ENCODE measurements around the gene KLC3.
"Not testable (repeated sequence)": the region's sequence is repeated elsewhere in the genome, so short reads cannot be mapped to it uniquely, and the experiment has no call there.

Gene KLC3

DNA sequence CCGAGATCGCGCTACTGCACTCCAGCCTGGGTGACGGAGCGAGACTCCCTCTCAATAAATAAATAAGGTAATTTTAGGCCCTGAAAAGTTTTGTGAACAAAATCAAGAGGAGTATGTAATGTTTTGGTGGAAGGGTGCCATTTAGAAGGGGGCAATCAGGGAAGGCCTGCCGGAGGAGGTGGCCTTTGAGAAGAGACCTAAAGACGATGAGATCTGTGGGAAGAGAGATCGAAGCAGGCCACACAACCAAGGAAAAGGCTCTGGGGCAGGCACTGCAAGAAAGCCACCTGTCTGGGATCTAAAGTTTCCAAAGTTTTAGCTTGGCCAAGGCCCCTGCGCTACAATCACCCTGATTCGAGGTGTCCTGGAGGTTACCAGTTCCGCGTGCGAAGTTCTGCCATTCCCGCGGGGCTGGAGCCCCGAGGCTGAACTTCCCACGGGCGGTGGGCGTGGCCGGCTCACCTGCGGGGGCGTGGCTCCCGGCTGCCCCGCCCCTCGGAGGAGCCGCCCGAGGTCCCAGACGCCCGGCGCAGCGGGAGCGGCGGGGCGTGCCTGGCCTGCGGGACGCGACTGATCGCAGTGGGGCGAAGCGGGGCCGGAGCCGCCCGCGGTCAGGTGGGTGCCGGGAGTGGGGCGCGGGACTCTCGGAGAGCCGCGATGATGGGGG is at the start of gene KLC3:
Gene KLC3 (plus strand): TSS at position 519 of the 667 bp plus-strand sequence. CDS start 4,792 bp downstream, outside the sequence.
- peak; percentile 68 for DNase-seq (ENCODE audit: low spot score)

DNA sequence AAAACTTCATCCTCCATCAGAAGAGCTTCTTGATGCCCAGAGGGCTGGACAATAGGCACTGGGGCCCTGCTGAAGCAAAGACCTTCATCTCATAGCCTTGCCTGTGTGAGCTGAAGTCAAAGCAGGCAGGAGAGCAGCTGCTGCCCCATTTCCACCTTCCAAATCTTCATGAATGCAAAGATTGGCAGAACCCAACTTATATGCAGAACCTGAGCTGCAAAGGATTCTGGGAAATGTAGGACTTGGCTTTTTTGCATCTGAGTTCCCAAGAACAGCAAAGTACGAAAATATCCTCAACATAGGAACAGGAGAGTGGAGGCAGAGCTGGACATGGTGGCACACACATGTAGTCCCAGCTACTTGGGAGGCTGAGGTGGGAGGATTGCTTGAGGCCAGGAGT is 48.7 kb upstream of the KLC3 start:
- no peak for DNase-seq (ENCODE audit: low spot score)

DNA sequence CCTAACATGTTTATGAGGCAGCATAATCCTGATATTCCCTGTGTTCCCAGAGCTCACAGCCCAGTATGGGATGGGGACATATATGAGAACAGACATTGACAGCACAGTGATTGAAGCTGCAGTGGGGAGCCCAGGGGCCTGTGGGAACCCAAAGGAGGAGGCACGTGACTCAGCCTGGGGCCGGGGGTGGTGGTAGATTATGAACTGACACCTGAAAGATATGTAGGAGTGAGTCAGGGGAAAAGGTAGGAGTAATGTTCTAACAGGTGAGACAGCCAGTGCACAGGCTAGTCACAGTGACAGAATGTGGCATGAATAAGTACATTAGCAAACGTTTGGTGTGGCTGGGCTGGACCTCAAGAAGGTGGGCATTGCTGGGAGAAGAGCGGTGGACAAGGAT is 46.9 kb upstream of the KLC3 start:
- no peak for DNase-seq (ENCODE audit: low spot score)

DNA sequence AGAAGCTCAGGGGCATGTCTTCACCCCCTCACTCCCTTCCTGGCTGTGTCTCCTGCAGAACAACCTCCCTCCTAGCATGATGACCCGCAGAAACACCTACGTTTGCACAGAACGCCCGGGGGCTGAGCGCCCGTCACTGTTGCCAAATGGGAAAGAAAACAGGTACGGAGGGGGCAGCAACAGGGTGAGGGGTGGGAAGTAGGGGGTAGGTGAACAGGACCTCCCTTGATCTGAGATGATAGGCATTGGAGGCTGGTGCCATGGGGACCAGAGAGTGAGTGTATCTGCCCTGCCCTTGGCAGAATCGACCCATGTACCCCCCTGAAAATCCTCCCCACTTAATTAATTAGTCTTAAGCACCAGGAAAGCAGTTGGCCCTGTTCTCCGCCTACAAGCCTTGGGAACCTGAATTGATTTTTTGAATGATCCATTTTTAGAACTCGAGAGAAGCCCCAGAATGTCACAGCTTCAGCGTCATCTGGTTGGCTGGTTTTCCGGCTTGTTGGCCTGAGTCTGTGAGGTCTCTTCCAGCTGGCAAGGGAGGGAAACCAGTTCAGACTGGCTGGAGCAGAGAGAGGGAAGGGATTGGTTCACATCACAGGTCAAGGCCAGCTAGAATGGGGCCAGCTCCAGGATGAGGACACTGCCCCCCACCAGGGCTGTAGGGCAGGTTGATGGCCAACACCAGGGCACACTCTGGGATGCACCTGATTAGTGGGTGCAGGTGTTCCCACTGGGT is 46.1 kb upstream of the KLC3 start:
- no peak for DNase-seq (ENCODE audit: low spot score)

DNA sequence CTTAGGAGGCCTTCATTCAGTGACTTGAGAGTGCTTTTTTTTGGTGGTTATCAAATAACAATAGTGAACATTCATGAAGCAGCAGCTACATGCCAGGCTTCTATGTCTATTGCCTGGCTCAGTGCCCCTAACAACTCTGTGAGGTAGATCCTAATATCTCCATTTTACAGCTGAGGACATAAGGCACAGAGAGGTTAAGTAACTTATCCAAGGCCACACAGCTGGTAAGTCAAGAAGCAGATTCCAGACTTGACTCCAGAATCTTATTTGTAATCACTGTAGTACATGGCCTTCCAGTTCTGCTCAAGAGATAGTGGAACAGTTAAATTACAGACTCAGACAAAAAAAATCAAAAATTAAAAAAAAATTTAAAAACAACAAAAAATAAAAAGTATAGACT is 44.7 kb upstream of the KLC3 start:
- no peak for DNase-seq (ENCODE audit: low spot score)

DNA sequence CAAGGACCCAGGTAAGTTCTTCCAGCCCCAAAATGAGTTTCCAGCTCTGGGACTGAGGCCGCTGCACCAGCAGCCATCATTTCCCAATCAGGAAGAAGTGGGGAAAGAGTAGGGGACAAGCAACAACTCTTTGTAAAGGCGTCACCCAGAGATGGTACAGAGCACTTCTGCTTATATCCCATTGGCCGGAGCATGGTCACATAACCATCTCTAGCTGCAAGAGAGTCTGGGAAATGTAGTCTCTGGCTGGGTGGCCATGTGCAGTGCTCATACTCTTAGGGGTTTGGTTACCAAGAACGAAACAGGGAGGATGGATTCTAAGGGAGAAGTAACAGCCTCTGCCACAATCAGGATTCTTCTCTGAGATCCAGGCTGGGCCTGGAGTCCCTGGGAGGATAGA is 44.2 kb upstream of the KLC3 start:
- no peak for DNase-seq (ENCODE audit: low spot score)

DNA sequence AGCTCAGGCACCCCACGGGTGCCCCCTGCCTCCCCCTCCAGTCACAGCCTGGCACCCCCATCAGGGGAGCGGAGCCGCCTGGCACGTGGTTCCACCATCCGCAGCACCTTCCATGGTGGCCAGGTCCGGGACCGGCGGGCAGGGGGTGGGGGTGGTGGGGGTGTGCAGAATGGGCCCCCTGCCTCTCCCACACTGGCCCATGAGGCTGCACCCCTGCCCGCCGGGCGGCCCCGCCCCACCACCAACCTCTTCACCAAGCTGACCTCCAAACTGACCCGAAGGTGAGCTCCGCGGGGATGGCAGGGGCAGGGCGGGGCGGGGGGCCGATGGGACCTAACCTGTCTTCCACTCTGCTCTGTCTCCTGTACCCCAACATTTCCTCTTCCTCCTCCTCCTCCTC is 42.9 kb upstream of the KLC3 start:
- DNase-seq (ENCODE audit: low spot score): no peak

DNA sequence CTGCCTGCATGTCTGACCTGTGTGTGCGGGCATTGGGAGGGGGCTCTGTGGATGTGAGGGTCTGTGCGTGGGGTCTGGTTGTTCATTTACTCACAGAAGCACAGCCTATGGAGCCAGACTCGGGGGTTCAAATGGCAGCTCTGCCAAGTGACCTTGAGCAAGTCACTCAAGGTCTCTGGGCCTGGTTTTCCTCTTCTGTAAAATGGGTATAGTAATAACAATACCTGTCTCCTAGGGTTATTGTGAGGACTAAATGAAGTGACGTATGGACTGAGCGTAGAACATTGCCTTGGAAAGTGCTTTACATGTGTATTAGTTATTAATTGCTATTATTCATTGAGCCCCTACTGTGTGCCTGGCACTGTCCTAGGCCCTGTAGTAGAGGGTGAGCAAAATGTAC is 42.3 kb upstream of the KLC3 start:
- no peak for DNase-seq (ENCODE audit: low spot score)

DNA sequence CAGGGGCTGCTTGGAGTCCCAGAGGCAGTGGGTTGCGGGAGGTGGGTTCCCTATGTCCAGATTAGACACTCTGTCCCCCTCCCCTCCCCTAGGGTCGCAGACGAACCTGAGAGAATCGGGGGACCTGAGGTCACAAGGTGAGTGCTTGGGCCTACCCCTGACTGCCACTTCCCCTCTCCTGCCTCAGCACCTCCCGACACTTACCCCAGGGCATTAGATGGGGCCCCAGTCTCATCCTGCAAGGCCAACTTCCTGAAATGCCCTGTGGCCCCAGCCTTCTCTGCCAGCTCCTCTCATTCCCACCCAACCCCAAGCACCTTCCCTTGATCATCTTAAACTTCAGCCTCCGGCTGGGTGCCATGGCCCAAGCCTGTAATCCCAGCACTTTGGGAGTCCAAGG is 40.8 kb upstream of the KLC3 start:
- no peak for DNase-seq (ENCODE audit: low spot score)

DNA sequence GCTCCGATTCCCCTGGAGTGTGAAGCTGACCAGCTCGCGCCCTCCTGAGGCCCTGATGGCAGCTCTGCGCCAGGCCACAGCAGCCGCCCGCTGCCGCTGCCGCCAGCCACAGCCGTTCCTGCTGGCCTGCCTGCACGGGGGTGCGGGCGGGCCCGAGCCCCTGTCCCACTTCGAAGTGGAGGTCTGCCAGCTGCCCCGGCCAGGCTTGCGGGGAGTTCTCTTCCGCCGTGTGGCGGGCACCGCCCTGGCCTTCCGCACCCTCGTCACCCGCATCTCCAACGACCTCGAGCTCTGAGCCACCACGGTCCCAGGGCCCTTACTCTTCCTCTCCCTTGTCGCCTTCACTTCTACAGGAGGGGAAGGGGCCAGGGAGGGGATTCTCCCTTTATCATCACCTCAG is 38.1 kb upstream of the KLC3 start:
- DNase-seq (ENCODE audit: low spot score): no peak

DNA sequence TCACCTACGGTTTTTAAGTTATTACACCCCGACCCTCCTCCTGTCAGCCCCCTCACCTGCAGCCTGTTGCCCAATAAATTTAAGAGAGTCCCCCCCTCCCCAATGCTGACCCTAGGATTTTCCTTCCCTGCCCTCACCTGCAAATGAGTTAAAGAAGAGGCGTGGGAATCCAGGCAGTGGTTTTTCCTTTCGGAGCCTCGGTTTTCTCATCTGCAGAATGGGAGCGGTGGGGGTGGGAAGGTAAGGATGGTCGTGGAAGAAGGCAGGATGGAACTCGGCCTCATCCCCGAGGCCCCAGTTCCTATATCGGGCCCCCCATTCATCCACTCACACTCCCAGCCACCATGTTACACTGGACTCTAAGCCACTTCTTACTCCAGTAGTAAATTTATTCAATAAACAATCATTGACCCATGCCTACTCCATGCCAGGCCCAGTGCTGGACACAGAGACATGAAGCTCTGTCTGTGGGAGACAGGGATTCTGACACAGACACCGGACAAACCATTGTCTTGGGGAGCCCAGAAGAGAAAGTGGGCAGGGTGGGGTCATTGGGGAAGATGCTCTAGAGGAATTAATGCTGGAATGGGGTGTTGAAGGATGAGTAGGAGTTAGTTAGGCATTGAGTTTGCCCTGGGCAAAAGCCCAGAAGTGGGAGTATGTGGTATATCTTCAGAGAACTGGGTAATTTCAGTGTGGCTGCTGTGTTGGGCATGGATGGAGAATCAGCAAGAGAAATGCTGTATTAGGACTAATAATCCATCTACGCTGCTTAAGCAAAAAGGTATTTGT is 37.1 kb upstream of the KLC3 start:
- DNase-seq (ENCODE audit: low spot score): no peak

DNA sequence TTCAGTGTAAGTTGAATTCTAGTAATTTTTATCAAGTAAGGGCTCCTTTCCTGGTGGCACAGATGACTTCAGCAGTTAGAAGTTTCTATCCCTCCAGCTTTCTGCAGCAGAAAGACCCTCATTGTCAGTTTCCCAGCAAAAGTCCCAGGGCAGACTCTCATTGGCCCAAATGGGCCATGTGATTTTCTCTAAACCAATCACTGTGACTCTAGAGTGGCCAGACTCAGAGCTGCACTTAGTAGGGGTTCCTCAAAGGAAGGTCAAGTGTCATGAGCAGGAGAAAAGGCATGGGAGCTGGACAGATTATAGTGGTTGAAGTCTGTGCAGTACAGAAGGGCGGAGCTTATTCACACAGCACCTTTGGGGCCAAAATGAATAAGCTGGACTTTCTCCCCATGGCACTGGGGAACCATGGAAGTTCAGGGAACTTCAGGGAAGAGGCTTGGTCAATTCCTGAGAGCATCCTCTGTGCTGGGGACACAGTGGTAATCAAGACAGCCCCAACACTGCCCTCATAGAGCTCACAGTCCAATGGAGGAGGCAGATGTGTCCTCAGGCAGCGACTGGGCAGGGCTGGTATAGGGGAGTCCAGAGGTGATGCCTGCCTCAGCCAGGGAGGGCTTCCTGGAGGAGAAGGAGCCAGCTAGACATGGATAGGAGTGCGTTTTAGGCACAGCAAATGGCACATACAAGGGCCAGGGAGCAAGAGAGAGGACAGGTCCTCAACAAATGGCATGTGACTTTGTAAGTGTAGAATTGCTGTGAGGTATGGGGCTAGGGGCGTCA is 36.2 kb upstream of the KLC3 start:
- no peak for DNase-seq (ENCODE audit: low spot score)

DNA sequence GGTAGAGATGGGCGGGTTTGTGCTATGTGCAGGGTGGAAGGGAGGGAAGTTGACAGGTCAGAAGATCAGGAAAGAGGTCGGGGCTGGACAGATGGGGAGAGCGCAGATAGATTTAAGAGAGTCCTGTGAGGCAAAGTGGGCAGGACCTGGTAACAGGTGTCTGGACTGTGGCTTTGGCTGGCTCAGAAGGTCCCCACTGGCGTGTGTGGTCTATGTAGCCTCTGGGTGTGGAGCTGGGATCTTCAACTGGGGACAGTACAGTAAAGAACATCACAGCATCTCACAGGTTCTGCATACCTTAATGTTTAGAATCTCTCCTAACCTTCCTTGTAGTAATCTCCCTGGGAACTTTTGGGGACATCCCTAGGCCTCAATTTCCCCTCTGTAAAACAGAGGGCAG is 35.5 kb upstream of the KLC3 start:
- no peak for DNase-seq (ENCODE audit: low spot score)

DNA sequence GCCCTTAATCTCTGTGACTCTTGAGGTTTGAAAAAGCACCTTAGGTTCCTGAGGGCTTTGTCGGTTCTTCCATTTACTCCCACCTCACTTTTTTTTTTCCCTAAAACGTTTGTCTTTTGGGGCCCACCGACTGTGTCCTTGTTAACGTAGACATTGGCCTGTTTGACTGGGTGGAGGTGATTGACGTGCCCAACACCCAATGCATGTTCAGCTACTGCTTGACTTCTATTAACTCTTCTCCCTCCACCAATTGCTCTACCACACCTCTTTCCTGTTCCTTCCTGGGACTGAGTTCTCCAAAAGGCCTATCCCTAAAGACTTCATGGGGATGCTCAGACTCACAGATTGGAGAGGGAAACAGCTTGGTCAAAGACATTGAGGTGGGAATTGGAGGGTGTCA is 35.1 kb upstream of the KLC3 start:
- no peak for DNase-seq (ENCODE audit: low spot score)

DNA sequence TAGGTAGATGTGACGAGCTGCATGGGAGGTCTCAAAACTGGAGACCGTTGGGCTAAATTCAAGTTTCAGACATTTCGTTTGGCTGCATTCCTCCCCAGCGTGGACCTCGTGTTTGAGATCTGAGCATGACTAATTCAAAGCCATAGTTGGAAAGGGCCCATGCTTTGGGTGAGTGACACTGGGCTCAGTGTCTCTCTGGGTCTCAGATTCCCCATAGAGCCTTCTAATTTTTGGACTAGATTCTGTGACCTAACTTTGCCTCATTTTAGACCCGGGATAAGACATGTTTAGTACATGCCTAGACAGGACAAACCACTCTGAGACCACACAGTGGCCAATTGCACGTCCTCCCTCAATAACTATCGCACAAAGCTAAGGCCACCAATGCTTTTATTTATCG is 34.5 kb upstream of the KLC3 start:
- no peak for DNase-seq (ENCODE audit: low spot score)

DNA sequence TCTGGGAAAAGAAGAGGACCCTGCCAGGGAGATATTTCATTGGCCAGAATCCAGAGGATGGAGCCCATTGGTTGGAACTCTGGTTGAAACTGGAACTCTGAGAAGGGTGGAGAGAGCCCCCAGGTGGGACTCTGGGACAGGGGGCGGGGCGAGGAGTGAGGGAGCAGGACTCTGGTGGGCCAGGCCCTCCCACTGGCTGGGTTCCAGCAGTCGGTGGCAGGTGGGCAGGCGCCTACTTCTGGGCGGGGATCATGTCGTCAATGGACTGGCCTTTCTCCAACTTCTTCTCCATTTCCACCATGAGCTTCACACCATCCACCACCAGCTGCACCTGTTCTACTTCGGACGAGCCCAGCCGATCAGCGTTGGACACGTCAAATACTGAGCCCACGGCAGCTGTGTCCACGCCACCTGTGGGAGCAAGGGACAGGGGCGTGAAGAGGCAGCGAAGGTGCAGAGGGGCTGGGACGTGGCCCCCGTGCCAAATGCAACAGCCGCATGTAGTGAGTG is 34.0 kb upstream of the KLC3 start:
- no peak for DNase-seq (ENCODE audit: low spot score)

DNA sequence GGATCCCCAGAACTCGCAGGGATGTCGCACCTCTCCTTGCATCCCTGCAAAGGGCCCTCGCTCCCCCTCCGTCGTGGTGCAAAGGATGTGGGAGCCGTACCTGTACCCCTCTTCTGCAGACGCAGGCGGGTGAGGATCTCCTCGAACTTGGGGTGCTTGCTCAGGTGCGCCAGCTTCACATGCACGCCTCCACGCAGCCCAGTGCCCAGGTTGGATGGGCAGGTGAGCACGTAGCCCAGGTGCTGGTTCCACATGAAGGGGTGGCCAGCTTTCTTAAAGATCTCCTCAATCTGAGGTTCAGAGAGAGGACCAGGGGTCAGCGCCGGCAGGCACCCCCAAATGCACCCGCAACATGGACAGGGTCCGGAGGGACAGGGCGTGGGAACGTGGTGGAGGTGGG is 33.2 kb upstream of the KLC3 start:
- no peak for DNase-seq (ENCODE audit: low spot score)

DNA sequence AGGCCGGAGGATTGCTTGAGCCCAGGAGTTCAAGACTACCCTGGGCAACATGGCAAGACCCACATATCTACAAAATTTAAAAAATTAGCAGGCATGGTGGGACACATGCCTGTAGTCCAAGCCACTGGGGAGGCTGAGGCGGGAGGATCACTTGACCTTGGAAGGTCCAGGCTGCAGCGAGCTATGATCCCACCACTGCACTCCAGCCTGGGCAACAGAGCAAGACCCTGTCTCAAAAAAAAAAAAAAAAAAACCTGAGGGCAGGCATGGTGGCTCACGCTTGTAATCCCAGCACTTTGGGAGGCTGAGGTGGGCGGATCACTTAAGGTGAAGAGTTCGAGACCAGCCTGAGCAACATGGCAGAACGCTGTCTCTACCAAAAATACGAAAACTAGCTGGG is 31.2 kb upstream of the KLC3 start:
- not testable (repeated sequence) for DNase-seq (ENCODE audit: low spot score)

DNA sequence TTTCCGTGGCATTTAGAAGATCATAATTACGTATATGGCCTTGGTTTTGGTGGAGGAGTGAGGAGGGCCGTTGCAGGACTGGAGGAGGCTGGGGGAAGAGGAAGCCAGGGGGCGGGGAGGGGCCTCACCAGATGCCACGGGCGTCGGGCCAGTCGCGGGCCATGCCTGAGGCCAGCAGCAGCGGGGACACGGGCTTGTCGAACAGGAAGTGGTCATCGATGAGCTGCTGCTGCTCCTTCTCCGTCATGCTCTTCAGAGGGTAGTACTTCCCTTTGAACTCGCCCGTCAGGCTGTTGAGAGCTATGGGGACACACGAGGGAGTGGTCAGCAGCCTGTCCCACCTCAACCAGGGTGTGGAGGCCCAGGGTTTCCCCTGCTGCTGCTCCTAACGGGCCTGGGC is 28.9 kb upstream of the KLC3 start:
- DNase-seq (ENCODE audit: low spot score): no peak

DNA sequence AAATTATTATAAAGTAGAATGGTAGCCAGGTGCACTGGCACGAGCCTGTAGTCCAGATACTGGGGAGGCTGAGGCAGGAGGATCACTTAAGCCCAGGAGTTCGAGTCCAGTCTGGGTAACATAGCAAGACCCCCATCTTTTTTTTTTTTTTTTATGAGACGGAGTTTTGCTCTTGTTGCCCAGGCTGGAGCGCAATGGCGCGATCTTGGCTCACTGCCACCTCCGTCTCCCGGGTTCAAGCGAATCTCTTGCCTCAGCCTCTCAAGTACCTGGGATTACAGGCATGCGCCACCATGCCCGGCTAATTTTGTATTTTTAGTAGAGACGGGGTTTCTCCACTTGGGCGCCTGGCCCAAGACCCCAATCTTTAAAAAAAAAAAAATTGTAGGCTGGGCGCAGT is 28.3 kb upstream of the KLC3 start:
- DNase-seq (ENCODE audit: low spot score): not testable (repeated sequence)

DNA sequence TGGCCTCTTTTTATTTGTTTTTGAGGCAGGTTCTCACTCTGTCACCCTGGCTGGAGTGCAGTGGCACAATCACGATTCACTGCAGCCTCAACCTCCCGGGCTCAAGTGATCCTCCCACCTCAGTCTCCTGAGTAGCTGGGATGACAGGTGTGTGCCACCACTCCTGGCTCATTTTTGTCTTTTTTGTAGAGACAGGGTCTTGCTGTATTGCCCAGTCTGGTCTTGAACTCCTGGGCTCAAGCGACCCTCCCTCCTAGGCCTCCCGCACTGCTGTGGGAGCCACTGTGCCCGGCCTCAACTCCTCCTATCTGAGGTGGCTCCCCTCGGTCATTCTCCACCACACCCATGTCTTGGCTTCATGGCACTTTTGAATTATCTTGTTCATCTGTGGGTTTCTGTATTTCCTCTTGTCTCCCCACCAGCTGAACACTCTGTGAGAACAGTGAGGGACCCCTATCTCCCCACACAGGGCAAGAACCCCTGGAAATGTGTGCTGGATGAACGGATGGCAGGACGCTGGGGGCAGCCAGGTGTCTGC is 25.8 kb upstream of the KLC3 start:
- no peak for DNase-seq (ENCODE audit: low spot score)

DNA sequence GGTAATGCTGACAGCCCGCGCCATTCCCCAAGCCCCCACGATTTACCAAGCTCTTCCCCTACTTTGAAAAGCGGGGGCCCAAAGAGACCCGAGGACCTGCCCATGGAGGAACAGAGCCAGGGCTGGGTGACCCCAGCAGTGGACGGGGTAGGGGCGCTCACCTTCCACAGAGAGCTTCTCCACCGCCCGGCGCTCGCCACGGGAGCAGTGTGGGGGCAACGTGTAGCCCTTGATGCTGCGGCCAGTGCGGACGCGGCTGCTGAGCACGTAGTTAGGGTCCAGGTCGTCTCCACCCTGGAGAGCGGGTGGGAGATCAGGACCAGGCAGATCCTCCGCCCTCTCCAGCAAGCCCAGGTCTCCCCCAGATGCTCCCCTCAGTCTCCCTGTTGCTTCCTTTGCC is 25.2 kb upstream of the KLC3 start:
- no peak for DNase-seq (ENCODE audit: low spot score)

Measured in ecto neural progenitor cell (in vitro differentiated cells).